Measurements from ENCODE around the gene PIANP. TPM values are rescaled to one million over a fixed set of nuclear protein-coding genes. Genes with fewer than 3 reads are reported as not detected.

The PIANP gene
- total and polyA plus RNA-seq, 4 donors, result 0.23 to 1.4 (median 0.31) TPM

DNA sequence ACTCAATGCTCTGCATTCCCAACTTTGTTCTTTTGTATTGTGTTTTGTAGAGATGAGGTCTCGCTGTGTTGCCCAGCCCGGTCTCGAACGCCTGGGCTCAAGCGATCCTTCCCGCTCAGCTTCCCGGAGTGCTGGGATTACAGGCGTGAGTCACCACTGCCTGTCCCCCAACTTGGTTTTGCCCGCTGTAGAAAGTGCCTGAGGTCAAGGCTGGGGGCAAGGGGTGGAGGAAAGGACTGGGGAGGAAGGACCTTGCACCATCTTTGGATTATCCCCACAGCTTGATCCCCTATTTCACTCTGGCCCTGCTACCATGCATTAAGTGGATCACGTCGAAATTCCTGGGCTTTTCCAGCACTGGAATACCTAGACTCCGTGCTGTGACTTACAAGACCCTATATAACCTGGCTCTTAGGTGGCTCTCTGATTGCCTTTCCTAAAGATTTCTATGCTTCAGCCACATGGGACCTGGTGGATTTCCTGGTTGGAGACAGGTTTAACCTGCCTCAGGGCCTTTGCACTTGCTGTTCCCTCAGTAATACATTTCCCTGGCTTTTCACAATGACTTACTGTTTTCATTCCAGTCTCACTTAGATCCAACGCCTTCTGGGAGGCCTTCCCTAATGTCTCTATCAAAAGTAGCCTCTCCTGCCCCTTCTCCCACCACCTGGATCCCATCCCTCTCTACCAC is 608 bp upstream of the PIANP start:
- H3K27me3 ChIP-seq (ENCODE audit: control insufficient read depth in 3 of 3, insufficient read depth in 3 of 3, low read length in 2 of 3), result peaks cover 0 to 32% (median 27%) of the 10 kb centered on the region in 3 donors
- ATAC-seq (ENCODE audit: insufficient read depth, low FRiP score) (no peak), DNase-seq (no peak)
- peaks cover 0 to 11% (median 6%) of the 10 kb centered on the region in 5 donors for H3K4me1 ChIP-seq (ENCODE audit: control insufficient read depth in 5 of 5, insufficient read depth in 5 of 5, low read length in 5 of 5)
- no peaks in the 10 kb centered on the region for H3K36me3 ChIP-seq (ENCODE audit: control insufficient read depth in 4 of 4, insufficient read depth in 4 of 4, low read length in 4 of 4)
- TF ChIP-seq CTCF (IDR thresholded peaks at IDR 0.05; ENCODE audit: control extremely low read depth, extremely low read depth), result no peak
- no peak overlapping the region for H3K27ac ChIP-seq (ENCODE audit: low read depth in 1 of 2, low read length in 1 of 2)
- 30 to 31% methylated on average over 13 of the region's 13 CpGs for WGBS, 2 donors
- peaks cover 0 to 6% (median 0%) of the 10 kb centered on the region in 4 donors for H3K9me3 ChIP-seq (ENCODE audit: control insufficient read depth in 4 of 4, insufficient read depth in 3 of 4, low read length in 3 of 4)
- peak overlapping the region in 1 of 2 donors; percentile 62 for H3K9ac ChIP-seq (ENCODE audit: insufficient read depth in 1 of 2, low read length in 2 of 2)
- no peak overlapping the region for H3K4me3 ChIP-seq

DNA sequence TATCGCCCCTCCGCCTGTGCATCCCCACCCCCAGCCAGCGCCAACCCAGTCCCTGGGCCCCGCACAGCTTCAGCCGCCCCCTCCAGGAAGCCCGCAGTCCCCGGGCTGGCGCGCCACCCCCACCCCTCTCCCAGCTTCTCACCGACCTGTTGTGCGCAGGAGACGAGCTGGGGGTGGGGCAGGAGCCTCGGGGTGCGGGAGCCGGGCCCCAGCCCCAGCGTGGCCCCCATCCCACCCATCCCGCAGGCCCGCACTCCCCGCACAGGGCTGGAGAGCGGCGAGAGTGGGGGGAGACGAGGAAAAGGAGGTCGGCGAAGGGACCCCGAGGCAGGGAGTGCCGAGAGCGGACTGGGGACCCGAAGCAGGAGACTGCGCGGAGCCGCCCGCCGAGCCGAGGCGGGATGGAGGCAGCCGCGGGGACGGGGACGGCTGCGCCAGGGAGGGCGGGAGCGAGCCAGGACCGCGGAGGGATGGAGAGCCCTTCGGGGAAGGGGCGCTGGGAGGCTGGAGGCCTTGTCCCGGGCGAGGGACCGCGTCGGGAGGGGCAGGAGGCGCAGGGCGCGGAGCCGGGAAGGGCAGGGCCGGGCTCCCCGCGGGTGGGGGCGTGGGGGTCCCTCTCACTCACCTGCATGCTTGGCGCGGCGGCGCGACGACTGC is 498 bp downstream of the PIANP start:
- peak overlapping the region; percentile 1 for H3K4me3 ChIP-seq
- WGBS, 2 donors, result 1 to 2% methylated on average over 55 to 65 of the region's 65 CpGs
- ATAC-seq (ENCODE audit: insufficient read depth, low FRiP score) (no peak), DNase-seq (peak; percentile 29 to 42 (median 32))
- peaks cover 0 to 11% (median 6%) of the 10 kb centered on the region in 5 donors for H3K4me1 ChIP-seq (ENCODE audit: control insufficient read depth in 5 of 5, insufficient read depth in 5 of 5, low read length in 5 of 5)
- H3K36me3 ChIP-seq (ENCODE audit: control insufficient read depth in 4 of 4, insufficient read depth in 4 of 4, low read length in 4 of 4), result no peaks in the 10 kb centered on the region
- H3K27ac ChIP-seq (ENCODE audit: low read depth in 1 of 2, low read length in 1 of 2), result no peak overlapping the region
- peak overlapping the region in 1 of 2 donors; percentile 25 for H3K9ac ChIP-seq (ENCODE audit: insufficient read depth in 1 of 2, low read length in 2 of 2)
- peaks cover 0 to 6% (median 0%) of the 10 kb centered on the region in 4 donors for H3K9me3 ChIP-seq (ENCODE audit: control insufficient read depth in 4 of 4, insufficient read depth in 3 of 4, low read length in 3 of 4)
- peaks cover 0 to 32% (median 27%) of the 10 kb centered on the region in 3 donors for H3K27me3 ChIP-seq (ENCODE audit: control insufficient read depth in 3 of 3, insufficient read depth in 3 of 3, low read length in 2 of 3)
- no peak for TF ChIP-seq CTCF (IDR thresholded peaks at IDR 0.05; ENCODE audit: control extremely low read depth, extremely low read depth)

- H3K4me3 ChIP-seq, result no peak overlapping the region
- H3K27me3 ChIP-seq (ENCODE audit: control insufficient read depth in 3 of 3, insufficient read depth in 3 of 3, low read length in 2 of 3), result peaks cover 0 to 31% (median 26%) of the 10 kb centered on the region in 3 donors
- peaks cover 0 to 11% (median 6%) of the 10 kb centered on the region in 5 donors for H3K4me1 ChIP-seq (ENCODE audit: control insufficient read depth in 5 of 5, insufficient read depth in 5 of 5, low read length in 5 of 5)
- DNase-seq (peak in 1 of 3 donors; percentile 31), ATAC-seq (ENCODE audit: insufficient read depth, low FRiP score) (no peak)
- H3K9me3 ChIP-seq (ENCODE audit: control insufficient read depth in 4 of 4, insufficient read depth in 3 of 4, low read length in 3 of 4), result peaks cover 0 to 6% (median 0%) of the 10 kb centered on the region in 4 donors
- no peak overlapping the region for H3K9ac ChIP-seq (ENCODE audit: insufficient read depth in 1 of 2, low read length in 2 of 2)
- no peak overlapping the region for H3K27ac ChIP-seq (ENCODE audit: low read depth in 1 of 2, low read length in 1 of 2)
- no peaks in the 10 kb centered on the region for H3K36me3 ChIP-seq (ENCODE audit: control insufficient read depth in 4 of 4, insufficient read depth in 4 of 4, low read length in 4 of 4)
- no peak for TF ChIP-seq CTCF (IDR thresholded peaks at IDR 0.05; ENCODE audit: control extremely low read depth, extremely low read depth)
- WGBS, 2 donors, result 19 to 24% methylated on average over 13 to 16 of the region's 16 CpGs
Observed at GRCh38 chr12:6699259-6699988, 1.2 kb downstream of the PIANP start.
